Skeletal muscle cell (primary cell): ENCODE results near the gene STOML1.
A peak's percentile ranks its signal among the peaks of the same experiment; 100 is the strongest.
"Not testable (repeated sequence)": the region's sequence is repeated elsewhere in the genome, so short reads cannot be mapped to it uniquely, and the experiment has no call there.

Experiments
- DNase-seq: peaks from one replicate; pipeline ENCODE4 v3.0.0-alpha.2; 2010; ENCODE audit warnings: low read depth
- H3K4me3 ChIP-seq: 2 replicates; pipeline ENCODE4 v1.5.1; 2011; ENCODE audit warnings: low read depth, mild to moderate bottlenecking, control low read depth, low read length, moderate library complexity

STOML1 gene

DNA sequence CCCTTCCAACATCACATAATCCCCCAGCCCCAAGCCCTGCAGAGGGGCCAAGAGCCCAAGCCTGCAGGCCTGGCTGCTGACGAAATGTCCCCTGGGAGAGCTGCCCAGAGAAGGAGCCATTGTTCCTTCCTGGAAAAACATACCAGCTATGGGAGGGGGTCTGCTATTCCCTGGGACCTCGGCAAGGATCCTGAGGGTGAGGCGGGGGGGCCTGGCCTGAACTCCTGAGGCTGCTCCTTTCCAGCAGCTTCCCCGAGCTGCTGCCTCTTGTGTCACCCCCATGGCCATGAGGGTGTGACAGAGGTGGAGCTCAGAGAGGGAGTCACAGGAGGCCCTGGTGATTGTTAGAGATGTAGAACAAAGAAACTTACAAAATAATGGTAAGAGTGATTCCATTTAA lies 53.0 kb downstream of the STOML1 start:
- no peak overlapping the region for H3K4me3 ChIP-seq
- no peak for DNase-seq

DNA sequence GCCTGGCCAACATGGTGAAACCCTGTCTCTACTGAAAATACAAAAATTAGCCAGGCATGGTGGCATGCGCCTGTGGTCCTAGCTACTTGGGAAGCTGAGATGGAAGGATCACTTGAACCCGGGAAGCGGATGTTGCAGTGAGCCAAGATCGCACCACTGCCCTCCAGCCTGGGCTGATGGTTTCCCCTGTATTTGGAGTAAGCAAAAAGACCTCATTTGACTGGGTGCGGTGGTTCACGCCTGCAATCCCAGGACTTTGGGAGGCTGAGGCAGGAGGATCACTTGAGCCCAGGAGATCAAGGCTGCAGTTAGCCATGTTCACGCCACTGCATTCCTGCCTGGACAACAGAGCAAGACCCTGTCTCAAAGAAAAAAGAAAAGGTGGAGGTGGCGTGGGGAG lies 53.6 kb downstream of the STOML1 start:
- not testable (repeated sequence) for H3K4me3 ChIP-seq, DNase-seq

DNA sequence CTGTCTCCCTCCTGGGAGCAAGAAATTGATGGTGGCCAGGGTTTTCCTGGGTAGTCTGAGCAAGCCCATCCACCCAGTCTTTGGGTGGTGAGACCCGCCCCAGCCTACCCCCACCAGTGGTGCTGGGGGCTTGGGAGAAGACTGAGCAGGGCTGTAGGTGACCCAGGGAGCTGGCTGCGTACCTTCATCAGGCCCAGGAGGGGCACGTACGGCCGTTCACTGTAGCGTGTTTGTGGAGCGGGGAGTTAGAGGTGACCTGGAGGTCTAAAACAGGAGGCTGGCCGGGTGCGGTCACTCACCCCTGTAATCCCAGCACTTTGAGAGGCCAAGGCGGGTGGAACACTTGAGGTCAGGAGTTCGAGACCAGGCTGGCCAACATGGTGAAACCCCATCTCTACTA lies 54.4 kb downstream of the STOML1 start:
- DNase-seq: no peak
- H3K4me3 ChIP-seq: no peak overlapping the region

DNA sequence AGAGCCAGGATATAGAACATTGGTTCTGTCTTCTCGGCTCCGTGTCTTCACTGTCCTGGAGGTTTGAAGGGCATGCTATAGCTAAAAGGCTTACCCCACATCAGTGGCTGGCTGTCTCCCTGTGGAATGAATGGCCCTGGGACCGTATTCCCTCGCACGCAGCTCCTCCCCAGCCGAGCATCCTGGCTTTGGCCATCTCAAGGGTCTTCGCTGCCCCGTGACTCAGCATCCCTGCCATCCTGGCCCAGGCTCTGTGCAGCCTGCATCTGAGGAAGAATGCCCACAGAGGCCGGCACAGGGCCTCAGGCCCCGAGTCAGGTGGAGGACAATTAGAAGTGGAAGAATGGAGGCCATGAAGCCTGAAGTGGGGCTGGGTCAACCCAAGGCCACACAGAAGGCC lies 54.8 kb downstream of the STOML1 start:
- DNase-seq: no peak
- H3K4me3 ChIP-seq: no peak overlapping the region

DNA sequence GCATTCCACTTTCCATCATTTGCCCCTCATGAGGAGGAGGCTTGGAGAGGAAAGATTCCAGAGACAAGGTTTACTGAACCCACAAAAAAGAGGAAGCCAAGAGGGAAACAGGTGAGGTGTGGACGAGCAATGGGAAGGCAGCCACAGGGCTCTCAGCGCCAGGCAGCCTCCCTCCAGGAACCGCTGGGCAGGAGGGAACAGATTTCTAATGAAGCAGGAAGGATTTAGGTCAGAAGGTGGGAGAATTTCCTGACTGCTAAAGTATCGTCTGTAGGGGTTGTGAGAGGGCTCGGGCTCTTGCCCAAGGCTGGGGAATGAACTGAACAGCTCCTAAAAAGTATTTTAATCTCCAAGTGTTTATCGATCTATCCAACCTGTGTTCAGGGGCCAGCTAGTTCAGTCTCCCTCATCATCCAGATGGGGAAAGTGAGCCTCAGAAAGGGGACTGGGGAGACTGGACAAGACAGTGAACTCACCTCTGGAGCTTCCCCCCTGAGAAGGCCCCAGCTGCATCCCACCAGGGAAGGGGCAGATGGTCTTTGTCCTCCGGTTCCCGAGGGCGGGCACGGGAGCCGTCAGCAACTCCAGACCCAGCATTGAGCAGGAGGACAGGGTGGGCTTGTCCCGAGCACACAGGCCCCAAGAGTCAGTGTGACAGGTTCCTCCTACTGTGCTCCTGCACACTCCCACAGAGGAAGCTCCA lies 55.4 kb downstream of the STOML1 start:
- no peak overlapping the region for H3K4me3 ChIP-seq
- no peak for DNase-seq

GRCh38 chr15:73936181-73936580 lies 55.9 kb downstream of the STOML1 start:
- no peak for DNase-seq

DNA sequence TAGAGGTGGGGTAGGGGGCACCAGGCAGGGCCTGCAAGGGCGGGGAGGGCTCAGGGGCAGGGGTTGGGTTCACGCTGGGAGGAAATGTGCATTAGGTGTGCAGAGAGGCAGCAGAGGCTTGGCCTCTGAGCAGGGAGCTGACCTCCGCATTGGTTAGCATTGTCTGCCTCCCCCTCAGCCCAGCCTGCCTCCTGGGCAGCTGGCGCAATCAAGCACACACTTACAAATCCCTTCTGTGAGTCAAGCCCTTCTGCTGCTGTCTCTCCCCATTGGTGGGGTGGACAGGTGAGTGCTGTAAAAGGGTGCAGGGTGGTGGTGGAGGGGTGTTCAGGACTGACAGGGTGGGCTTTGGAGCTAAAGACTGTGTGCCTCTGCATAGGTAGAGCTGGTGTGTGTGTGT lies 56.5 kb downstream of the STOML1 start:
- no peak overlapping the region for H3K4me3 ChIP-seq
- no peak for DNase-seq

More at GRCh38 chr15:73936181-73936580, 55.9 kb downstream of the STOML1 start:
- H3K4me3 ChIP-seq: no peak overlapping the region

- DNase-seq: no peak
- H3K4me3 ChIP-seq: no peak overlapping the region
These were observed 57.8 kb downstream of the STOML1 start for GRCh38 chr15:73934281-73934680.

DNA sequence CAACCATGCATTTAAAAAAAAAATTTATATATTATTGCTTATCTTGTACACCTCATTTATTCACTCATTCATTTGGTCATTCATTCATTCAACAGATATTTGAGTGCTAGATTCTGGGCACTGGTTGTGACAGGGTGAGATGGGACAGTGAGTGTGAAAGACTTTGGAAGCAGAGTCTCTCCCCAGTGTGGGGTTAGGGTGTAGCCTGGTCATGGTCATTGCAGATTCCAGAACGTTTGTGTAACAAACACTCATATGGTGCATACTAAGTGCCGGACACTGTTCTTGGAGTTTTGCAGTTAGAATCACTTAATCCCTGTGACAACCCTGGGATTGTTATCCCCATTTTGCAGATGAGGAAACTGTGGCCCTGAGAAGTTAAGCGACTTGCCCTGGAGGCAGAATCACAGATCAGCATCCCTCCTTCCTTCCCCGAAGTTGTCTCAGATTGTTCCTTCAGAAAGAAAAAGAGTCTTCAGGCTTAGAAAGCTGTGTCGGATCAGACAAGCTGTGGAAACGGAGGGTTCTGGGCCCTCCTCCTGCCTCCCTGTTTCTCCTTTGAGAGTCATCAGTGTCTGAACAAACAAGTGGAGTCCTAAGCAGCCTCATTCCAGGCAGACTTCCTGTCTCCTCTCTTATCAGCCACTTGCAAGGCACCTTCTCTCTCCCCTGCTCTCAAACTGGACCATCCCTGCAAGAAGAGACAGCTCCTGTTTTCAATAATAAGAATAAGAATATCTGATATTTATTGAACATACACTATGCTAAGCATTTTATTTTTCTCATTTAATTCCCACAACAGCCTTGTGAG lies 59.5 kb downstream of the STOML1 start:
- no peak for DNase-seq
- no peak overlapping the region for H3K4me3 ChIP-seq

DNA sequence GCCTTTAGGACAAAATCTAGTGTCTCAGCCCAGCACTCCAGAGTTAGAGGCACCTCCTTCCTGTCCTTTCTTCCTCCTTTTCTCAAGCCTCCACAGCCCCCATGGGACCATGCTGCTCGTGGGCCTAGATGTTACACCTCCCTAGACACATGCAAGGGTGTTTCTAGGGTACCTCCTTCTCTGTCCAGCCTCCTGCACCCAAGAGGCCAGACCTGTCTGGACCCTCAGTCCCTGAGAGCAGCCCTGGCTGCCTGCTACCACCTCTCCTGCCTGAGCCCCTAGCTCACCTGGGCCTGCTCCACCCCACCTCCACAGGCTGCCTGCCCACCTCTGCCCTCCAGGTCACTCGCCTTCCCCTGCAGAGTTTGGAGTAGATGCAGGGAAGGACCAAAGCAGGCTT lies 60.7 kb downstream of the STOML1 start:
- H3K4me3 ChIP-seq: no peak overlapping the region
- DNase-seq: no peak

- H3K4me3 ChIP-seq: no peak overlapping the region
- DNase-seq: peak; percentile 71
These were observed 61.3 kb downstream of the STOML1 start for GRCh38 chr15:73930790-73931281.

GRCh38 chr15:73930371-73930770 lies 61.7 kb downstream of the STOML1 start:
- H3K4me3 ChIP-seq: peak overlapping the region; percentile 79

DNA sequence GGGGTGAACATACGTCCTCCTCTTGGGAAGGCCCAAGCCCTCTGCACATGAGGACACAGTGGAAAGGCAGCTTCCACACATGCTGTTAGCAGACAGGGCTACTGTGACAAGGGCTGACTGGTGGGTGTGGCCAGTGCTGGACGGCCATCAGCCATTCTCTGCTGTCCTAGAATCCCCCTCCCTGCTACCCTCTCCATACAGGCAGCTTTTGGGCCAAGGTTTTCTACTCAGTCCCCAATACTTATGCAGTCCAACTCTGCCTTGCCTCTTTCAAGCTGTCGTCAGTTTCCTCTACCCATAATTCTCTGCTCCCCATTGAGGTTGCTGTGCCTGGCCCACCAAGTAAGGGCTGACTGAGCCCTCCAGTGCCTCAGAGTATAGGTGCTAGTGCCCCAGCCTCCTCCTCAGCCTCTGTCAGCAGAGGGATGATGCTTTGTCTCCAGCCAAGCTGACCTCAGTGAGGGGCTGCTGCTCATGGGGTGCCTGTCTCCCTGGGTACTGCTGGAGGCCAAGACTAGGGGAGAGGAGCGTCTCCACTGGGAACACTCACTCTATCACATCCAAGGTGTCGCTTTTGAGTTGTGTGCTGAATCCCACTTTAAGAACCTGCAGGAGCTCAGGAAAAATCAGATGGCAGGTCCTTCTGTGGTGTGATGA lies 63.0 kb downstream of the STOML1 start:
- DNase-seq: no peak
- H3K4me3 ChIP-seq: peak overlapping the region; percentile 79

More at GRCh38 chr15:73930371-73930770, 61.7 kb downstream of the STOML1 start:
- DNase-seq: peak; percentile 91
